Muscle layer of duodenum (tissue), 2 donors: ENCODE measurements around the gene NEK5.

Experiments
- H3K27ac ChIP-seq: one replicate; pipeline ENCODE4 v1.7.0; 2013; ENCODE audit warnings: mild to moderate bottlenecking, low read length
- H3K27me3 ChIP-seq: one replicate; pipeline ENCODE4 v1.7.0; 2013; ENCODE audit warnings: low read depth, mild to moderate bottlenecking, control low read depth, low read length
- H3K36me3 ChIP-seq, 2 donors: one replicate each; pipeline ENCODE4 v1.7.0; 2013; ENCODE audit warnings: low read length in 2 of 2, control low read depth in 1 of 2, mild to moderate bottlenecking in 1 of 2; ENCODE audit not compliant: insufficient read depth in 2 of 2, control insufficient read depth in 1 of 2
- H3K4me1 ChIP-seq, 2 donors: one replicate each; pipeline ENCODE4 v1.7.0; 2013; ENCODE audit warnings: low read length in 2 of 2, mild to moderate bottlenecking in 2 of 2, control low read depth in 1 of 2, moderate library complexity in 1 of 2; ENCODE audit not compliant: insufficient read depth in 2 of 2, control insufficient read depth in 1 of 2
- H3K4me3 ChIP-seq, 2 donors: one replicate each; pipeline ENCODE4 v1.7.0; 2013; ENCODE audit warnings: low read length in 2 of 2, low read depth in 1 of 2, mild to moderate bottlenecking in 1 of 2
- H3K9me3 ChIP-seq, 2 donors: one replicate each; pipeline ENCODE4 v1.7.0; 2013; ENCODE audit warnings: low read length in 2 of 2, control low read depth in 1 of 2, mild to moderate bottlenecking in 1 of 2; ENCODE audit not compliant: control insufficient read depth in 1 of 2
- donor health status: healthy.

Gene NEK5

GRCh38 chr13:52029569-52029968 lies 99.3 kb downstream of the NEK5 start:
- H3K9me3 ChIP-seq = no peaks in the 10 kb centered on the region
- H3K4me1 ChIP-seq = no peaks in the 10 kb centered on the region
- no peak overlapping the region for H3K4me3 ChIP-seq
- peaks cover 5 to 26% of the 10 kb centered on the region in 2 donors for H3K36me3 ChIP-seq
- H3K27me3 ChIP-seq = no peaks in the 10 kb centered on the region
- H3K27ac ChIP-seq = no peak overlapping the region

- no peaks in the 10 kb centered on the region for H3K4me1 ChIP-seq
- H3K27me3 ChIP-seq = no peaks in the 10 kb centered on the region
- H3K4me3 ChIP-seq = no peak overlapping the region
- H3K9me3 ChIP-seq = no peaks in the 10 kb centered on the region
- no peak overlapping the region for H3K27ac ChIP-seq
- H3K36me3 ChIP-seq = peaks cover 12 to 28% of the 10 kb centered on the region in 2 donors
Measured at GRCh38 chr13:52027832-52028231, 101.0 kb downstream of the NEK5 start.

- Histone ChIP-seq H3K27ac (no peak overlapping the region), H3K4me3 (no peak overlapping the region), H3K4me1 (no peaks in the 10 kb centered on the region), H3K9me3 (no peaks in the 10 kb centered on the region), H3K36me3 (peaks cover 12 to 36% of the 10 kb centered on the region in 2 donors), H3K27me3 (no peaks in the 10 kb centered on the region)
Measured at GRCh38 chr13:52026246-52026626, 102.6 kb downstream of the NEK5 start.

- Histone ChIP-seq H3K9me3 (no peaks in the 10 kb centered on the region), H3K4me3 (no peak overlapping the region), H3K4me1 (no peaks in the 10 kb centered on the region), H3K27me3 (no peaks in the 10 kb centered on the region), H3K36me3 (peaks cover 13 to 40% of the 10 kb centered on the region in 2 donors), H3K27ac (no peak overlapping the region)
Measured at GRCh38 chr13:52025475-52026245, 103.2 kb downstream of the NEK5 start.

GRCh38 chr13:52024481-52024880 lies 104.4 kb downstream of the NEK5 start, which contains the start of gene UTP14C:
Gene UTP14C (plus strand): TSS chr13:52024691. CDS start chr13:52028805, 4,114 bp downstream.
- Histone ChIP-seq H3K9me3 (no peaks in the 10 kb centered on the region), H3K4me3 (no peak within 1 kb of the TSS), H3K36me3 (peaks cover 21 to 52% of the 10 kb centered on the region in 2 donors), H3K4me1 (no peaks in the 10 kb centered on the region), H3K27ac (no peak within 1 kb of the TSS), H3K27me3 (no peaks in the 10 kb centered on the region)

GRCh38 chr13:52022356-52022755 lies 106.5 kb downstream of the NEK5 start:
- peaks cover 21 to 56% of the 10 kb centered on the region in 2 donors for H3K36me3 ChIP-seq
- no peaks in the 10 kb centered on the region for H3K4me1 ChIP-seq
- H3K27ac ChIP-seq = no peak overlapping the region
- no peaks in the 10 kb centered on the region for H3K27me3 ChIP-seq
- no peaks in the 10 kb centered on the region for H3K9me3 ChIP-seq
- H3K4me3 ChIP-seq = no peak overlapping the region

GRCh38 chr13:52020191-52020590 lies 108.7 kb downstream of the NEK5 start:
- Histone ChIP-seq H3K4me1 (no peaks in the 10 kb centered on the region), H3K27ac (no peak overlapping the region), H3K27me3 (no peaks in the 10 kb centered on the region), H3K36me3 (peaks cover 21 to 46% of the 10 kb centered on the region in 2 donors), H3K4me3 (no peak overlapping the region), H3K9me3 (no peaks in the 10 kb centered on the region)

- Histone ChIP-seq H3K9me3 (no peaks in the 10 kb centered on the region), H3K4me1 (peaks cover 3 to 18% of the 10 kb centered on the region in 2 donors), H3K27ac (no peak overlapping the region), H3K36me3 (peaks cover 9 to 30% of the 10 kb centered on the region in 2 donors), H3K4me3 (no peak overlapping the region), H3K27me3 (no peaks in the 10 kb centered on the region)
Measured at GRCh38 chr13:52016296-52016695, 112.6 kb downstream of the NEK5 start.

- H3K4me3 ChIP-seq = peak overlapping the region; percentile 100
- no peaks in the 10 kb centered on the region for H3K27me3 ChIP-seq
- peaks cover 9 to 24% of the 10 kb centered on the region in 2 donors for H3K4me1 ChIP-seq
- H3K36me3 ChIP-seq = peaks cover 0 to 1% of the 10 kb centered on the region in 2 donors
- H3K27ac ChIP-seq = peak overlapping the region; percentile 92
- no peaks in the 10 kb centered on the region for H3K9me3 ChIP-seq
Measured at GRCh38 chr13:52012512-52012836, 116.4 kb downstream of the NEK5 start.

GRCh38 chr13:52011632-52012511 lies 117.0 kb downstream of the NEK5 start, which contains the start of gene ALG11:
Gene ALG11 (plus strand): TSS chr13:52012398. CDS start chr13:52012419, 21 bp downstream.
- Histone ChIP-seq H3K36me3 (no peaks in the 10 kb centered on the region), H3K9me3 (no peaks in the 10 kb centered on the region), H3K27me3 (no peaks in the 10 kb centered on the region), H3K4me3 (peak within 1 kb of the TSS; percentile 100), H3K27ac (peak within 1 kb of the TSS; percentile 92), H3K4me1 (peaks cover 9 to 24% of the 10 kb centered on the region in 2 donors)

- H3K9me3 ChIP-seq = no peaks in the 10 kb centered on the region
- H3K4me1 ChIP-seq = peaks cover 9 to 24% of the 10 kb centered on the region in 2 donors
- H3K27me3 ChIP-seq = no peaks in the 10 kb centered on the region
- H3K27ac ChIP-seq = peak within 1 kb of the TSS; percentile 92
- H3K36me3 ChIP-seq = no peaks in the 10 kb centered on the region
- peak within 1 kb of the TSS; percentile 100 for H3K4me3 ChIP-seq
Measured at GRCh38 chr13:52010890-52011631, 117.8 kb downstream of the NEK5 start, which contains the start of gene ATP7B. Gene ATP7B (minus strand): TSS chr13:52011450. CDS start chr13:52011337, 113 bp downstream.
